Measurements from ENCODE around the gene TUBGCP3. TPM values are rescaled to one million over a fixed set of nuclear protein-coding genes. Genes with fewer than 3 reads are reported as not detected.

The TUBGCP3 gene
- total RNA-seq, 3 donors from 2014 or later, result 32.0 to 34.5 (median 32.1) TPM

DNA sequence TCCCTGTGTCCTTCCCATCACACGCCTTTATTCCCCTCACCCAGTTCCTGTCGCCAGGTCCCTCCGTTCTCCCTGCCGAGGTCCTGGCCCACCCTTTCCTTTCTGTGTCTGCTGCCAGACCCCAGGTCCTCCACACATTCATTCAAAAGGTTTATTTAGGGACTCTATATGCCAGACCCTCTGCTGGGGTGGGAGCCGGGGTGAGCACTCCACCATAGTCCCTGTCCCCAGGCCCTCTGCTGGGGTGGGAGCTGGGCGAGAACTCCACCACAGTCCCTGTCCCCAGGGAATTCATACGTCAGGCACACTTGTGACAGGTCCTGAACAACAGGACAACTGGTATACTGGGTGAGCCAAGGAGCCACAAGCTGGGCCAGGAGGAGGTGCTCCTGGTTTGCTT lies 34.4 kb upstream of the TUBGCP3 start:
- Histone ChIP-seq H3K4me1 (no peaks in the 10 kb centered on the region), H3K4me3 (no peak overlapping the region), H3K9me3 (no peaks in the 10 kb centered on the region), H3K27ac (no peak overlapping the region), H3K27me3 (no peaks in the 10 kb centered on the region), H3K36me3 (no peaks in the 10 kb centered on the region)
- no peak for DNase-seq (ENCODE audit: low spot score in 2 of 2)
- intact Hi-C loops (cut with DNase I; ENCODE audit: low total_unique reads), result no loop called here
- TF ChIP-seq, protein P1, sequence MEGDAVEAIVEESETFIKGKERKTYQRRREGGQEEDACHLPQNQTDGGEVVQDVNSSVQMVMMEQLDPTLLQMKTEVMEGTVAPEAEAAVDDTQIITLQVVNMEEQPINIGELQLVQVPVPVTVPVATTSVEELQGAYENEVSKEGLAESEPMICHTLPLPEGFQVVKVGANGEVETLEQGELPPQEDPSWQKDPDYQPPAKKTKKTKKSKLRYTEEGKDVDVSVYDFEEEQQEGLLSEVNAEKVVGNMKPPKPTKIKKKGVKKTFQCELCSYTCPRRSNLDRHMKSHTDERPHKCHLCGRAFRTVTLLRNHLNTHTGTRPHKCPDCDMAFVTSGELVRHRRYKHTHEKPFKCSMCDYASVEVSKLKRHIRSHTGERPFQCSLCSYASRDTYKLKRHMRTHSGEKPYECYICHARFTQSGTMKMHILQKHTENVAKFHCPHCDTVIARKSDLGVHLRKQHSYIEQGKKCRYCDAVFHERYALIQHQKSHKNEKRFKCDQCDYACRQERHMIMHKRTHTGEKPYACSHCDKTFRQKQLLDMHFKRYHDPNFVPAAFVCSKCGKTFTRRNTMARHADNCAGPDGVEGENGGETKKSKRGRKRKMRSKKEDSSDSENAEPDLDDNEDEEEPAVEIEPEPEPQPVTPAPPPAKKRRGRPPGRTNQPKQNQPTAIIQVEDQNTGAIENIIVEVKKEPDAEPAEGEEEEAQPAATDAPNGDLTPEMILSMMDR (IDR thresholded peaks at IDR 0.05), result no peak
- TF ChIP-seq POLR2A (IDR thresholded peaks at IDR 0.05), result no peak
- TF ChIP-seq POLR2AphosphoS5 (IDR thresholded peaks at IDR 0.05), result no peak

DNA sequence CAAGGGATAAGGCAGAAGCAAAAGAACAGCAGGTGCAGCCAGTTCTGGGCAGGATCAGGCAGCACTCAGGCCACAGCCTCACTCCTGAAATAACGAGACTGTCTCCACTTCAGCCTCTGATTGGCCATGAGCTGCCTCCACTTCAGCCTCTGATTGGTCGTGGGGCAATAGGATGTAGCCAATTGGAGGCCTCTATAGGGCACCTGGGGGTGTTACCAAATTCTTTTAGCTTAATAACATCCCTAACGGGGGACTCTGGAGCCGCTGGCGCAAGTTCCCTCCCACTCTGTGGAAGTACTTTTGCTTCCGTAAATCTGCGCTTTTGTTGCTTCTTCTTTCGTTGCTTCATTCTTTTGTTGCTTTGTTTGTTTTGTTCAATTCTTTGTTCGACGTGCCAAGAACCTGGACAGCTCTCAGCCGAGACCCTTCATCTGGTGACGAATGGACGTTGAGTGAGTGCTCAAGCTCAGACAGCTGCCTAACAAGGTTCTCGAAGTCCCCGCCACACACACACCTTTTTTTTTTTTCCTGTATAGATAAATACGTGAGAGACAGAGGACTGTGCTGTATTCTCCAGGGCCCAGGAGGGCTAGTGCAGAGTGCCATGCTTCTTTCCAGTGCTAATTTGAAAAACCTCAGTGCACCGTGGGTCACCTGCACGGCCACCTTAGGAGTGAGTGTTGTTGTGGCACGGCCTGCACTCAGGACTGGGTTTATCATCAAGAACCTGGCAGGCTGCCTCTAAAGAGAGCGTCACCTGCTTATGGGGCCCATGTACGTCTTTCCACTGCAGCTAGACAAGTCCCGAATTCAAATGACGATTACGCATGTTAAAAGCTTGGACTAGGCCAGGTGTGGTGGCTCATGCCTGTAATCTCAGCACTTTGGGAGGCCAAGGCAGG lies 32.0 kb upstream of the TUBGCP3 start:
- Histone ChIP-seq H3K4me1 (no peaks in the 10 kb centered on the region), H3K27ac (no peak overlapping the region), H3K9me3 (no peaks in the 10 kb centered on the region), H3K36me3 (no peaks in the 10 kb centered on the region), H3K4me3 (no peak overlapping the region), H3K27me3 (no peaks in the 10 kb centered on the region)
- intact Hi-C loops (cut with DNase I; ENCODE audit: low total_unique reads), result no loop called here
- no peak for DNase-seq (ENCODE audit: low spot score in 2 of 2)
- TF ChIP-seq, protein P1 (IDR thresholded peaks at IDR 0.05), result no peak
- TF ChIP-seq POLR2AphosphoS5 (IDR thresholded peaks at IDR 0.05) (no peak), POLR2A (IDR thresholded peaks at IDR 0.05) (no peak)

DNA sequence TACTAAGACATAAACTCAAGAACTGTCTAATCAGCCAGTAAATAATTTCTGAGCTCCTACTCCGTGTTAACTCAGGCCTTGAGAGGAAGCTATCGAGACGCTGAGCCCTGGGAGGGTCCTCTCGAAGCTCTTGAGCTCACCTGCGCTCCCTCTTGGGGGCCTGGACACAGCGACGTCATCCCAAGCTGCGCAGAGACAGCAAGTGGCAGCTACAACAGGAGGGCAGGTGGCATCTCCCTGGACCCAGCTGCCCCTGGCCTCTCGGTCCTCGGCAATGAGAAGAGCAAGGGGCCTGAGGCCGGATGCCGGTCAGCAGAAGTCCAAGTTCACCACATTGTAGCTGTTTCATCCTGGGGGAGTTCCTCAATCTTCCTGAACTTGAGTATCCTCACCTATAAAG lies 30.5 kb upstream of the TUBGCP3 start:
- TF ChIP-seq, protein P1 (IDR thresholded peaks at IDR 0.05), result no peak
- TF ChIP-seq POLR2A (IDR thresholded peaks at IDR 0.05) (no peak), POLR2AphosphoS5 (IDR thresholded peaks at IDR 0.05) (no peak)
- Histone ChIP-seq H3K4me1 (no peaks in the 10 kb centered on the region), H3K4me3 (no peak overlapping the region), H3K9me3 (no peaks in the 10 kb centered on the region), H3K27ac (no peak overlapping the region), H3K27me3 (no peaks in the 10 kb centered on the region), H3K36me3 (no peaks in the 10 kb centered on the region)
- no peak for DNase-seq (ENCODE audit: low spot score in 2 of 2)
- intact Hi-C loops (cut with DNase I; ENCODE audit: low total_unique reads), result no loop called here

- Histone ChIP-seq H3K4me3 (no peak overlapping the region), H3K4me1 (no peaks in the 10 kb centered on the region), H3K9me3 (no peaks in the 10 kb centered on the region), H3K27ac (no peak overlapping the region), H3K27me3 (no peaks in the 10 kb centered on the region), H3K36me3 (no peaks in the 10 kb centered on the region)
- intact Hi-C loops (cut with DNase I; ENCODE audit: low total_unique reads), result no loop called here
- DNase-seq (ENCODE audit: low spot score in 2 of 2), result no peak
- TF ChIP-seq, protein P1 (IDR thresholded peaks at IDR 0.05), result no peak
- TF ChIP-seq POLR2A (IDR thresholded peaks at IDR 0.05) (no peak), POLR2AphosphoS5 (IDR thresholded peaks at IDR 0.05) (no peak)
Observed at GRCh38 chr13:112617754-112618375, 29.9 kb upstream of the TUBGCP3 start.
